ENCODE data around the gene BCCIP. TPM values are rescaled to one million over a fixed set of nuclear protein-coding genes. Genes with fewer than 3 reads are reported as not detected.

Gene BCCIP
- total and polyA plus RNA-seq, 4 donors, result 37.5 to 70.1 (median 47.4) TPM

DNA sequence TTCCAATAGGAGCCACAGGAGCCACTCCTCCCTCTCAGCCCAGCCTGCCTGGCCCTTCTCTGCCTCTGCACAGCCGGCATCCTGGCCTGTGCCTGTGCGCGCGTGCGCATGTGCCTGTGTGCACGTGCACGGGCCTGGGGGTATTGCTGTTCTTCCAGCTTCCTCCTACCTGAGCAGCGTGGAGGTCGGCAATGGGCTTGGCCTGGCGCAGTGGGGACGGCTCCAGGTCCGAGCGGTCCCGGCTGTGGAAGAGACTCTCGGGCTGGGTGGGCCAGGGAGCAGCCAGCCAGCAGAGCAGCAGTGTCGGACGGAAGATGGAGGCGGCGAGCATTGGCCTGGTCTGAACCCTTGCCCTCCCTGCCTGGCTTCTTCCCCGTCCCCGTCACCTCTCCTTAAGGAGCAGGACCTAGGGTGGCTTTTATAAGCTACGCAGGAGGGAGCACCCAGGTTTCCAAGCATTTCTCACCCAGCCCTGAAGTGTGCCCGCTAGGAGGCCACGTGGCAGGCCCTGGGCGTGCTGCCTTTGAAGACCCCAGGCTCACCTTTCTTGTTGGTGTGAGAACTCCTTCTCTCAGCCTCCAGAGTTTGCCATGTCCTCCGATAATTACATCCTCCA is 47.7 kb upstream of the BCCIP start, which contains the start of gene MMP21:
Gene MMP21 (minus strand): TSS at position 331 of the 616 bp plus-strand sequence. CDS start 0 bp downstream, at position 331.
- Histone ChIP-seq H3K9ac (ENCODE audit: insufficient read depth in 1 of 2, low read length in 2 of 2) (no peak within 1 kb of the TSS), H3K9me3 (ENCODE audit: control insufficient read depth in 4 of 4, insufficient read depth in 3 of 4, low read length in 3 of 4) (no peaks in the 10 kb centered on the region), H3K36me3 (ENCODE audit: control insufficient read depth in 4 of 4, insufficient read depth in 4 of 4, low read length in 4 of 4) (no peaks in the 10 kb centered on the region), H3K4me3 (no peak within 1 kb of the TSS), H3K4me1 (ENCODE audit: control insufficient read depth in 5 of 5, insufficient read depth in 5 of 5, low read length in 5 of 5) (no peaks in the 10 kb centered on the region), H3K27ac (ENCODE audit: low read depth in 1 of 2, low read length in 1 of 2) (no peak within 1 kb of the TSS), H3K27me3 (ENCODE audit: control insufficient read depth in 3 of 3, insufficient read depth in 3 of 3, low read length in 2 of 3) (no peaks in the 10 kb centered on the region)
- 93 to 94% methylated on average over 26 of the region's 26 CpGs for WGBS, 2 donors
- no peak for DNase-seq
- no peak for TF ChIP-seq CTCF (IDR thresholded peaks at IDR 0.05; ENCODE audit: control extremely low read depth, extremely low read depth)
- no peak for ATAC-seq (ENCODE audit: insufficient read depth, low FRiP score)

DNA sequence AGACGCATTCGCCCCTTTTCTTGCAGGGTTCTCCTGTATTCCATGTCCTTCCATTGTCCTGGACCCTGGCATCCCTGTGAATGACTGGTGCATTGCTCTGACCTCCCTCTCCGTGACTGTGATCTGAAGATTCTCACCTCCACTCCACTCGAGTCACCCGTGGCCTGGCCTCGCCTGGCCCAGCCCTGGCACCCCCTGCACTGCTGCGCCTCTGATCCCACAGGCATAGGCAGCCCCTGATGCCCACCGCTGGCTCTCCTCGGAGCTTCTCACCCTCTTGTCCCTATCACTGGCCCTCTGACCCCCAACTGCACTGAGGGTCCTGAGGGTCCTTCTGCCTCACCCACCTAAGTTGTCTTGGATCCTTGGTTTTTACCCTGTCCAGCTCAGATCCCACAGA is 45.5 kb upstream of the BCCIP start:
- no peak for ATAC-seq (ENCODE audit: insufficient read depth, low FRiP score)
- no peak overlapping the region for H3K27ac ChIP-seq (ENCODE audit: low read depth in 1 of 2, low read length in 1 of 2)
- no peaks in the 10 kb centered on the region for H3K27me3 ChIP-seq (ENCODE audit: control insufficient read depth in 3 of 3, insufficient read depth in 3 of 3, low read length in 2 of 3)
- no peaks in the 10 kb centered on the region for H3K36me3 ChIP-seq (ENCODE audit: control insufficient read depth in 4 of 4, insufficient read depth in 4 of 4, low read length in 4 of 4)
- H3K4me3 ChIP-seq, result no peak overlapping the region
- H3K4me1 ChIP-seq (ENCODE audit: control insufficient read depth in 5 of 5, insufficient read depth in 5 of 5, low read length in 5 of 5), result no peaks in the 10 kb centered on the region
- H3K9me3 ChIP-seq (ENCODE audit: control insufficient read depth in 4 of 4, insufficient read depth in 3 of 4, low read length in 3 of 4), result no peaks in the 10 kb centered on the region
- WGBS, 2 donors, result 92 to 93% methylated on average over 9 of the region's 9 CpGs
- no peak for DNase-seq
- no peak for TF ChIP-seq CTCF (IDR thresholded peaks at IDR 0.05; ENCODE audit: control extremely low read depth, extremely low read depth)
- H3K9ac ChIP-seq (ENCODE audit: insufficient read depth in 1 of 2, low read length in 2 of 2), result no peak overlapping the region

DNA sequence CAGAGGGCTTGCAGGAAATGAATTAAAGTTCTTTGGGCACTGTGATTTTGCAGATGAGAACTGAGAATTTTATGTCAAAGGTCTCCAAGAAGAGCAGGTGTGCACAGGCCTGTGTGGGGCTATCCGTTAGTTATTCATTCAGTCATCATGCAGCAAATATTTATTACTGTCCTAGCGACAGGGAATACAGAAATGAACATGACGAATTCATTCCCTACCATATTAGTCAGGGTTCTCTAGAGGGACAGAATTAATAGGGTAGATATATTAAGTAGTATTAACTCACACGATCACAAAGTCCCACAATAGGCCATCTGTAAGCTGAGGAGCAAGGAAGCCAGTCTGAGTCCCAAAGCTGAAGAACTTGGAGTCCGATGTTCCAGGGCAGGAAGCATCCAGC is 44.8 kb upstream of the BCCIP start:
- H3K36me3 ChIP-seq (ENCODE audit: control insufficient read depth in 4 of 4, insufficient read depth in 4 of 4, low read length in 4 of 4), result no peaks in the 10 kb centered on the region
- 74 to 77% methylated on average over 5 of the region's 5 CpGs for WGBS, 2 donors
- H3K9me3 ChIP-seq (ENCODE audit: control insufficient read depth in 4 of 4, insufficient read depth in 3 of 4, low read length in 3 of 4), result no peaks in the 10 kb centered on the region
- H3K9ac ChIP-seq (ENCODE audit: insufficient read depth in 1 of 2, low read length in 2 of 2), result no peak overlapping the region
- no peaks in the 10 kb centered on the region for H3K4me1 ChIP-seq (ENCODE audit: control insufficient read depth in 5 of 5, insufficient read depth in 5 of 5, low read length in 5 of 5)
- ATAC-seq (ENCODE audit: insufficient read depth, low FRiP score) (no peak), DNase-seq (no peak)
- no peak overlapping the region for H3K4me3 ChIP-seq
- no peak for TF ChIP-seq CTCF (IDR thresholded peaks at IDR 0.05; ENCODE audit: control extremely low read depth, extremely low read depth)
- no peaks in the 10 kb centered on the region for H3K27me3 ChIP-seq (ENCODE audit: control insufficient read depth in 3 of 3, insufficient read depth in 3 of 3, low read length in 2 of 3)
- H3K27ac ChIP-seq (ENCODE audit: low read depth in 1 of 2, low read length in 1 of 2), result no peak overlapping the region
